Activated CD8-positive, alpha-beta T cell treated with anti-CD3 and anti-CD28 coated beads for 36 hours (primary cell): ENCODE results near the gene CYFIP1. TPM values are rescaled to one million over a fixed set of nuclear protein-coding genes. Genes with fewer than 3 reads are reported as not detected.

Experiments
- ATAC-seq: fragments of 200-7000 bp; cut with Tn5 transposase; one replicate; pipeline ENCODE4 v1.10.0; 2021; ENCODE audit warnings: mild to moderate bottlenecking, moderate library complexity
- CTCF ChIA-PET: fragments of 350-600 bp; sonication (Branson Sonifier 250); formaldehyde crosslinking; loops from one replicate; lab custom pipeline; 2021; ENCODE audit warnings: antibody characterized with exemption; lab: Charles Lee
- POLR2A ChIA-PET: fragments of 350-600 bp; sonication (Branson Sonifier 250); formaldehyde crosslinking; loops from one replicate; lab custom pipeline; 2021; ENCODE audit warnings: antibody characterized with exemption; lab: Charles Lee
- DNase-seq: peaks from one replicate; pipeline ENCODE4 v3.0.0-alpha.2; 2020
- H3K27ac Mint-ChIP-seq: one replicate; pipeline ENCODE4 v1.8.0; 2021; ENCODE audit warnings: mild to moderate bottlenecking, mixed read lengths
- H3K27me3 Mint-ChIP-seq: one replicate; pipeline ENCODE4 v1.8.0; 2021; ENCODE audit warnings: mixed read lengths
- H3K36me3 Mint-ChIP-seq: one replicate; pipeline ENCODE4 v1.8.0; 2021; ENCODE audit warnings: low read depth, mixed read lengths
- H3K4me1 Mint-ChIP-seq: one replicate; pipeline ENCODE4 v1.8.0; 2021; ENCODE audit warnings: low read depth, mixed read lengths
- H3K4me3 Mint-ChIP-seq: one replicate; pipeline ENCODE4 v1.8.0; 2021; ENCODE audit warnings: mild to moderate bottlenecking, moderate library complexity, mixed read lengths
- H3K9me3 Mint-ChIP-seq: one replicate; pipeline ENCODE4 v1.8.0; 2021; ENCODE audit warnings: mixed read lengths
- CTCF ChIP-seq: fragments of 200-600 bp; IDR thresholded peaks from one replicate; pipeline ENCODE4 v1.8.0; 2022; ENCODE audit warnings: antibody characterized with exemption, mild to moderate bottlenecking
- intact Hi-C: fragments of 100-400 bp; cut with micrococcal nuclease; formaldehyde crosslinking; loops from one replicate; pipeline ENCODE4 v1.10.0; 2022
- total RNA-seq, 2 experiments: library from RNA; stranded (reverse); gene quantifications; one replicate each; pipeline ENCODE4 v1.2.3, GENCODE V29; 2021

Gene CYFIP1
- total RNA-seq, 2 experiments from 2014 or later = 10.4 to 11.6 TPM

GRCh38 chr15:22936577-22937472, 43.3 kb downstream of the CYFIP1 start:
- ATAC-seq (no peak), DNase-seq (no peak)
- Mint-ChIP-seq H3K4me1 (no peaks in the 10 kb centered on the region), H3K27ac (no peak overlapping the region), H3K27me3 (no peaks in the 10 kb centered on the region), H3K9me3 (no peaks in the 10 kb centered on the region), H3K36me3 (no peaks in the 10 kb centered on the region), H3K4me3 (no peak overlapping the region)
- ChIA-PET POLR2A (no interaction called here), CTCF (no interaction called here)
- intact Hi-C loops = no loop called here
- no peak for TF ChIP-seq CTCF

- H3K4me3 Mint-ChIP-seq = no peak overlapping the region
- CTCF ChIA-PET = no interaction called here
- POLR2A ChIA-PET = no interaction called here
- no peaks in the 10 kb centered on the region for H3K27me3 Mint-ChIP-seq
- H3K27ac Mint-ChIP-seq = no peak overlapping the region
- H3K4me1 Mint-ChIP-seq = no peaks in the 10 kb centered on the region
- ATAC-seq (no peak), DNase-seq (no peak)
- H3K36me3 Mint-ChIP-seq = no peaks in the 10 kb centered on the region
- TF ChIP-seq CTCF = no peak
- H3K9me3 Mint-ChIP-seq = no peaks in the 10 kb centered on the region
- intact Hi-C loops = no loop called here
Observed at GRCh38 chr15:22933641-22934061, 46.5 kb downstream of the CYFIP1 start.

GRCh38 chr15:22931784-22932536, 48.2 kb downstream of the CYFIP1 start:
- no peaks in the 10 kb centered on the region for H3K9me3 Mint-ChIP-seq
- POLR2A ChIA-PET = no interaction called here
- ATAC-seq = no peak
- H3K4me1 Mint-ChIP-seq = no peaks in the 10 kb centered on the region
- intact Hi-C loops = no loop called here
- H3K27ac Mint-ChIP-seq = no peak overlapping the region
- H3K4me3 Mint-ChIP-seq = no peak overlapping the region
- CTCF ChIA-PET = no interaction called here
- H3K36me3 Mint-ChIP-seq = no peaks in the 10 kb centered on the region
- no peaks in the 10 kb centered on the region for H3K27me3 Mint-ChIP-seq
- no peak for TF ChIP-seq CTCF
- DNase-seq = no peak

GRCh38 chr15:22930782-22931484, 49.2 kb downstream of the CYFIP1 start:
- H3K27me3 Mint-ChIP-seq = no peaks in the 10 kb centered on the region
- no peak for TF ChIP-seq CTCF
- no peaks in the 10 kb centered on the region for H3K9me3 Mint-ChIP-seq
- H3K27ac Mint-ChIP-seq = no peak overlapping the region
- no peaks in the 10 kb centered on the region for H3K36me3 Mint-ChIP-seq
- POLR2A ChIA-PET = no interaction called here
- DNase-seq = peak; percentile 10
- CTCF ChIA-PET = no interaction called here
- H3K4me1 Mint-ChIP-seq = no peaks in the 10 kb centered on the region
- no peak for ATAC-seq
- no peak overlapping the region for H3K4me3 Mint-ChIP-seq
- intact Hi-C loops = no loop called here
